SHP77 treated with DMSO at 0.1 percent for 48 hours (cell line): Measurements from ENCODE around the gene DPP6.

Experiments used
- DNase-seq: peaks from one replicate; lab custom pipeline; 2025; lab: John Stamatoyannopoulos, UW

The DPP6 gene

DNA sequence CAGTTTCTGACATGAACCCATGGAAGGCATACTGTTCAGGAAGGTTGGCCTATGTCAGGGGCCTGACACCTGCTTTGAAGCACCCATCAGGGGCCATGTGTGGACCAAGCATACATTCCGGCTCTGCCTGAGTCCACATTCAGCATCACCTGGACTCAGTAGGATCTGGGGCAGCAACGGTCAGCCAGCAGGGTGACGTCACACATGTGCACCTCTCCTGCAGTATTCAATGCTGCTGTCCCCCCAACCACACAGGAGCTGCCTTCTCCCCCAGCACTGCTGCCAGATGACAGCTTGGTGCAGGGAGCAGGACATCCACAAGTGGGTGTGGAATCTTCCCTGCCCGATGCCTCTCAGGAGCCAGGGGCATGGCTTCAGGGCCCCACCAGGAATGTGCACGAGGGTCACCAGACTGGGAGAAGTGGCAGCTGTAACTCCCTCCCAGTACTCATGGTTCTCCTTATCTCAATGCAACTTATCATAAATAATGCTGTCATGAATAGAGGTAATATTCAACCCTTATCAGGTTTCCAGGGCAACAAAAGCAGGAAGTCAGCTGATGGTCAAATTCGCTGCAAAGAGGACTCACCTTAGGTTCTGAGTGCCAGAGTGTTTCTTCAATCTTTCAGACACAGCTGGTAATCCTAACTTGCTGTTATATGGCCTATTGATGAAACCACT is 657.8 kb downstream of the DPP6 start:
- no peak for DNase-seq

DNA sequence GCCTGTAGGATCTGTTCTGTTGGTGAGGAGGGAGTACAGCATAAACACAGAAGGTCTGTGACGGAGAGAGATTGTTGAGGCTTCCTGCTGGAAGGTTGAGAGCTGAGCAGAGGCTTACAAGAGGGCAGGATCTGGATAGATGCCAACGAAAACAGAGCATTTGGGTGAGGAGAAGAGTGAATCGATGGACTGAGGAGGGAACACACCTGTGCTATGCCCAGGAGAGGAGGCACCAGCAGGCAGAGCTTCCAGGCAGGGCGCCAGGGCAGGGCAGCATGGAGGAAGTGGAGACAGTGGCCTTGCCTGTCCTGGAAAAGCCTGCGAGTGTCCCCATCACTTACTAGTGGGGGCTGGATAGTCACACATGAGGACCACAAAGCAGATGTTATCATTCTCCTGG is 667.8 kb downstream of the DPP6 start:
- no peak for DNase-seq

DNA sequence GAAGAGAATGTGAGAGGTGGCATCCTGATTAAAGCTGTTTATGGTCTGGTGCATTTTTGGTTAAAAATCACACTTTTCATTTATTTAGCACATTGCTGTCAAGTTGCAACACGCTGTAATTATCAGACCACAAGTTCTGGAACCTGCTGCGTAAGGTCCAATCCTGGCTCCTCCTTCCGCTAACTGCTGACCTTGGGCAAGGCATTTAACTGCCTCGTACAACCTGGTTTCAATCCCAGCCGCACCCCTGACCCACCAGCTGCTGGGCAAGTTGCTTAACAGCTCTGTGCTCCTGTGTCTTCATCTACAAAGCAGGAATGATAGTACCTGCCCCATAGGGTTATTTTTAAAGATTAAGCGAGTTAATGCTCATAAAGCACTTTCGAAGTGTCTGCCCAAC is 668.9 kb downstream of the DPP6 start:
- DNase-seq: no peak

DNA sequence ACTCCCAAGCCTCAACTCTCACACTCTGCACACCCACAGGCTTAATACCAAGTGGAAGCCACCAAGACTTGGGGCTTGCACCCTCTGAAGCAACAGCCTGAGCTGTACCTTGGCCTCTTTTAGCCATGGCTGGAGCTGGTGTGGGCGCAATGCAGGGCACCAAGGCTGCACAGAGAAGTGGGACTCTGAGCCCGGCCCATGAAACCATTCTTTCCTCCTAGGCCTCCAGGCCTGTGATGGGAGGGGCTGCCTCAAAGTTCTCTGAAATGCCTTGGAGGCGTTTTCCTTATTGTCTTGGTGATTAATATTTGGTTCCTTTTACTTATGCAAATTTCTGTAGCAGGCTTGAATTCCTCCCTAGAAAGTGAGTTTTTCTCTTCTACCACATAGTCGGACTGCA is 674.2 kb downstream of the DPP6 start:
- no peak for DNase-seq

DNA sequence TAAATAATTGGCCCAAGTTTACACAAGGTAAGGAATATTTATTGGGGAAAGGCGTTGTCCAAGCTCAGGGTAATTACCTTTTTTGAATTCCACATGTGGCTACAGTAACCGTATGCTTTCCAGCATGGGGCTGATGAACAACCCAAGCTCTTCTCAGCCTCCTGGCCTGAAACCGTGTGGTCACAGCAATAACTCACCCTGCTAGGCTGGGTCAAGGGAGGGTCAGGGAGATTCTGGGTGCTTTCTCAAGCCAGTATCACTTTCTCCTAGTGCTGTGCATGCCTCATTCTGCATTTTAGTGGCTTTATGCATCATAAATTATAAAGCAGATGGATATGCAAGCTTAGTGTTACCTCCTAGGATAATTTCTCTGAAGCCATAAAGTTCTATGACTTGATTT is 676.9 kb downstream of the DPP6 start:
- DNase-seq: no peak

DNA sequence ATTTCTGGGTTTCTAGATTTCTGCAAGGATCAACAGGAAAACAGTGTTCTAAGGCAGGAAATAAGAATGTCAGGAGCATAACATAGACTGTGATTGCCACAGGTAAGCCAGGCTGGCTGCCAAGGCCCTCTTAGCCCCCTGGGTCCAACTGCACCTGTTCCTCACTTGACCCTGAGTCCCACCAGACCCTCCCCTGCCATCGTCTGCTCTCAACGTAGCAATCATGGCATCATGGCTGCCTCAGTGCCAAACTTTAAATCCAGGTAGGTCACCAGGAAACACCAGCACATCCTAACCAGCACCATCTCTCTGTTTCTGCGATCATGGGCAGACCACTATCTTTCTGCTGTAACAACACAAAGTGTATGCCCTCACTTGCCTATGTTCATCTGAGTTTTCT is 683.6 kb downstream of the DPP6 start:
- no peak for DNase-seq

DNA sequence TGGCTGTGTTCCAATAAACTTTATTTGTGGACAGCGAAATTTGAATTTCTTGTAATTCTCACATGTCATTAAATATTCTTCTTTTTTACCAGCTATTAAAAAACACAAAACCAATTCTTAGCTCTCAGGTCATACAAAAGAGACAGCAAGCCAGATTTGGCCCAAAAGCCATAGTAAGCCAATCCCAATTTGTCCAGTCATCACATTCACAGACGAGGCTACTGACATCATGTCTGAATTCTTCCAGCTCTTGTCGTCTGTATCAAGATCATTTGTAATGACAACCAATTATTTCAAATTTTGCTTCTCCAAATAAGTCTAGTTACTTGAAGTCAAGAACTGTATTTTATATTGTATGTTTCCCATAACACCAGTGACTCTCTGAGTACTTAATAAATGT is 684.2 kb downstream of the DPP6 start:
- DNase-seq: no peak

DNA sequence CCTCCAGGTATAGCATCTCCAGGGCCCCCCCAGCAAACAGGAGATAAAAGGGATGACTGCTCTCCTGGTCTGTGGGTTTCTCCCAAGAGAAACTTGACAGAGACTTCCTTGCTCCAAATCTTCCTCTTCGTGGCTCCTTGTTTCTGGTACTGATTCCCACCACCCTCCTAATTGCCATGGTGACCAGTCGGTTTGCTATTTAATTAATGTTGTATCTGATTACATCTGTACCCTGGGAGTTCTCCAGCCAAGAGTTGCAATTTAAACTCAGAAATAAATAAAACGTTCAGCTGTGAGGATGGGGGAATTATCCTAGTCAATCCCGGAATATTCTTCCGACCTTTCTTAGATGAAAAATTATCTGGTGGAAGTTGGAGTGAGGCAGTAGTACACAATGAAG is 686.0 kb downstream of the DPP6 start:
- DNase-seq: no peak

DNA sequence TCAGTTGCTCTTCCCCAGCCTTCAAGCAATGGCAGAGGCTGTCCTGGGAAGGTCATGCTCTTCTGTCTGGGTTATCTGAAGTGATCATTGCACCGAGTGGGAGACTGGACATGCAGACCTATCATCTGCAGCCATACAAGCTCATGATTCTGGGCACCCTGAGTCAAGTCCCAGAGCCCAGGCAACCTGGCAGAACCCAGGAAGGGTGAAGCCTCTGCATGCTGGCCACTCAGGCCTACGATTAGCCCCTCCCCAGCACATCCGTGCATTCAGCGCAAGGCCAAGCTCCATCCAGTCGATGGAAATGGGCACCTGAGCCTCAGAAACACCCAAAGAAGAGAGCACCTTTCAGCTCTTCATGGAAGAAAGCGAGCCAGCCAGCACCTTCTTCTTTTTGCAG is 688.9 kb downstream of the DPP6 start:
- DNase-seq: no peak

DNA sequence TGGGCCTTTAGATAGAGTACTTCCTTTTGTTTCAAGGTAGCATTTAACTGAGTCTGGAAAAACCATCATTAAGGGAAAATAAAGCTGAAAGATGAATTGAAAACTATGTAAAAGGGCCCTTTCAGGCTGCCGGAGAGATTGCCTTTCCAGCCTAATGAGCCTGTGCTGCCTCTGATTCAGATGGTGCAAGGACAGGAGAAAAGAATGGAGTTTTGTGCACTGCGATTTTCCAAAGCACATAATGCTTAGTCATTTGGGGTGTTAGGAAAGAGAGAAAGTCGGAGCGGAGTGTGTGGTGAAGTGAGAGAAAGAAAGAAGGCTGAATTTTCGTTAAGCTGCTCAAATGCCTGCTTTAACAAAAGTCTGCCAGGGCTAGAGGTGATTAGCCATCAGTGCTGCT is 691.0 kb downstream of the DPP6 start:
- no peak for DNase-seq

DNA sequence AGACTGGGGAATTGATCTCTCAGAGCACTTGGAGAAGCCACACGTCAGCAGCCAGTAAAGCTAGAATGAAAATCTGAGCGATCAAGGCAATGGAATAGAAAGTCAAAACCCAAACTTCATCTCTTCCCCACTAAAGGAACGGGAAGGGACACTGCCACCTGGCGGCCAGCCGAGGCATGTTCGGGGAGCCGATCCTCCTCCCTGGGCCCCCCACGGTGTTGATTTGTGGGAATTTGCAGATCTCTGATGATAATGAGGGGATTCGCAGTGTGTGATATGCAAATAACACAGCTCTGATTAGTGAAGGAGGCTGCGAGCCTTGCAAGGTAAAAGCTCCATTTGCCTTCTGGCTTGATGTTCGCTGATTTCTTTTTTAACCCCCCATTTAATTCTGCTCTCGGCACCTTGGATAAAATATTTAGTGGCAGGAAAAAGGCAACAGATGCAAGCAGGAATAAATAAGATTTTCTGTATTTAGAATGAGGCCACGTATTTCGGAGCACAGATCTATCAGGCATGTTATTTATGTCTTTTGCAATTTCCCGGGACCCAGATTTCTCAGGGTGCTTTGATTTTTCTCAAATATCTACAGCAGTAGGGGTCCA is 692.2 kb downstream of the DPP6 start:
- no peak for DNase-seq

DNA sequence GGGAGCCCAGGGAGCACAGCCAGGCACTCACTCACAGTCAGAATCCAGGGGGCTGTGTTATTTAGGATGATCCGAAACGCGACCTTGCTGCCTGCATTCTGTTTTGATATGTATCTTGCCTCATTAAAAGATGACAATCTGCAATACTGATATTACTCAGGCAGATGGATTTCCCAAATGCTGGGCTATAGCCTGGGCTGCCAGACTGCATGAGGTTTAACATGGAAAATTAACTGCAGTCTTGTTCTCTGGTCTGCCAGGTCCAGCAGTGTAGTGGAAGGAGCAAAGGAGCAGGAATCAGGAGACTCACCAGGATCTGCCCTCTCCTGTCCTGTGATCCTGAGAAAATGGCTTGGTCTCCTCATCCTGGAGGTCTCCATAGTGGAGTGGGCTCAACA is 692.7 kb downstream of the DPP6 start:
- DNase-seq: no peak

DNA sequence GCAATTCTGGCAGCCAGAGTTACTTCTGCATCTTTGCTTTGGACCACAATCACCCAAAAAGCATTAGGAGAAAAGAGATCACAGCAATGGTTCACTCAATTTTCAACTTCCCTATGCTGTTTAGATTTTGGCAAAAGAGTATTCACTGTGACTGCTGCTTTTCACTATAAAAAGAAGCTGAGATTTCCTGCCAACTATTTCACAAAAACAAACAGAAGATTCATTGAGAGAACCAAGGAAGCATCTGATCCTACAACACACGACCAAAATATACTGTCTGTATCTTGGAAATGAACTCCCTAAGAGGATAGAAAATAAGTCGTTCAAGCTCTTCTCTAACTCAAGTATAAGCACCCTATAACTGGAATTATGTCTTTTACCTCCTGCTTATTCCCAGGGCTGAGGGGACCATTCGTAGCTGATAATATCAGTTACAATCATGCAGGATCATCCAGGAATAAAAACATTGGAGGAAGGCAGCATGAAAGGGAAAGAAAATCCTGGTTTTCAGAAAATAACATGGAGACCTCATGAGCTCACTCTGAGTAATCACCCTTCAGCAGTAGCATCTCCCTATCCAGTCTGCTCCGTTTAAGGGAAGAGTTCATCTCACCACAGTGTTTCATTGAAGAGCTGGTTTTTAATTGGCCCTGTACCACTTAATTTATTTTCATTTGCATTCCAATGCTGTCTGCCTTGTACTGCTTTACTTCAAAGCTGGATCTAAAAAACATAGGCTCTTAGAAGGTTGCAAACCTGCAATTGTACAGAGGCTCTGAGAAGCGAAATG is 694.6 kb downstream of the DPP6 start:
- no peak for DNase-seq

DNA sequence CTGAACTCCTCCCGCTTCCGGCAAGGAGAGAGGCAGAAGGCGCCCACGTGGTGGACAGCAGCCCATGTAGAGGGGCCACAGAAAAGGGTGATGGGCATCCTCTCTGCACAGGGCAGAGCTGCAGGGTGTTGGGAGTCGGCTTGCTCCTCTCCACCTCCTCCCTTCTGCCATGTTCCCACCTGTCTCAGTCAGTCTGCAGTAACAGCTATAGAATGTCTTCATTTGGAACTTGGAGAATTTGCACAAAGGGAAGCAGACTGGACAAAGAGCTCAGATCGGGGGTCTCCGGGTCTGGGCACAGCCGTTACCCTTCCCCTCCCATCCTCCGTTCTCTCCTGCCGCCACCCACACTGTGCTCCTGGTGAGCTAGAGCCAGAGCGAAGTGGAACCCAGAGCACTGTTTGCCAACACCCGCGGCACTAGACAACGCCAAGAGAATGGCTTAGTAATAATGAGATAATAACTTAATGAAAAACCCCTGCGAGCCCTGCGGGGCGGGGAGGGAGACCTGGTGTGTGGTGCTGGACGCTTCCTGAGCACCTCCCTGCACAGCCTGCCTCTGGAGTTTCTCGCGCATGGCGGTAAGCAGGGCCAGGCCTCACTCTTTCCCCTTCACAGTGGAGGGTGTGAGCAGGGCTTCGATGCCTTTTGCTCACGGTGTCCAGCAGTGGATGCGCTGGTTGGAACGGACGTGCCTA is 696.0 kb downstream of the DPP6 start:
- DNase-seq: no peak

DNA sequence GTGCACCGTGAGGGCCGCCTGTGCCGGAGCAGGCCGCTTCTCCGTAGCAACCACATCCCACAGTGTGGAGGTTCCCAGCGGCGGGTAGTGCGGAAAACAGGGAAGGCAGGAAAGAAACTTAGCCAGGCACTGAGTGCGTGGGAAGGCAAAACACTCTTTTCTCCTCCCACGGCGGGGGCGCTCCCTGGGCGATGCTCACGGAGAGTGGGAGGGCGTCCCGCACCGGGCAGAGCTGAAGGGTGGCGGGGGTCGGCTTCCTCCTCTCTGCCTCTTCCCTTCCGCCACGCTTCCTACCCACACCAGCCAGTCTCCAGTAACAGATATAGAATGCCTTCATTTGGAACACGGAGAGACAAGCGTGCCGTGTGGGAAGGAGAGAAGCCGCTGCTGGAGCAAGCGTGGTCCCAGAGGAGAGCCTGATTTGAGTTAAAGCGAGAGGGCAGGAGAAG is 698.2 kb downstream of the DPP6 start:
- DNase-seq: no peak

DNA sequence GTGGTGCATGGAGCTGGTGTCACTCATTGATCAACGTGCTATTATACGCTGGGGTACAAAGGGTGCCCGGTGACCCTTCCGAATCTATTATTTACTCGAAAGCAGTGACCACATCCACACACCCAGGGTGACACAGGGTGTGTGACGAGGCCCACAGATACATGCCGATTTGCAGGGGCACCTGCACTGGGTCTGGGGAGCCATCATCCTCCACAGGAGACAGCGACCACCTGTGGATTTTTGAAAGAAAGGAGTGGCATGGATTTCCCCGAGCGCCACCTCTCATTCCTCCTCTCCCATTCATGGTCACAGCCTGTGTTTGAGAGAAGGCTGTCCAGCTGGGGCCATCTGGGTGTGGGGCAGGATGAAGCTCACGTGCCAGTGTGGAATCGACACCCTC is 701.0 kb downstream of the DPP6 start:
- no peak for DNase-seq

DNA sequence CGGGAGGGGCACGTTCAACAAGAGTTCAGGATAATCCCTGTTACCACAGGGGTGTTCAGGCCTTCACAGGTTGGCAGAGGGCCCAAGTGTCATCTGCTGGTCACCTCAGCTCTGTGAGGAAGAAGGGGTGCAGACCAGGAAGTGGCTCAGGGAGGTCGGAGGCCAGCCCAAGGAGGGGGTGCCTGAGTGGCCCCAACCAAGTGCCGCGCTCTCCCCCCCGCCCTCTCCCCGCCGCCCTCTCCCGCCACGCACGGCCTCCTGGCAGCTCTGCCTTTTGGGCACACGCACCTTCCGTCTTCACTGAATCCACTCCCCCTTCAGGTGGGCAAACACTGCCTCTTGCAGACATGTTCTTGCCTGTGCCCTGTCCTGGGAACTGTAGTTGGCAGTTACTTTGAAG is 705.6 kb downstream of the DPP6 start:
- DNase-seq: no peak

DNA sequence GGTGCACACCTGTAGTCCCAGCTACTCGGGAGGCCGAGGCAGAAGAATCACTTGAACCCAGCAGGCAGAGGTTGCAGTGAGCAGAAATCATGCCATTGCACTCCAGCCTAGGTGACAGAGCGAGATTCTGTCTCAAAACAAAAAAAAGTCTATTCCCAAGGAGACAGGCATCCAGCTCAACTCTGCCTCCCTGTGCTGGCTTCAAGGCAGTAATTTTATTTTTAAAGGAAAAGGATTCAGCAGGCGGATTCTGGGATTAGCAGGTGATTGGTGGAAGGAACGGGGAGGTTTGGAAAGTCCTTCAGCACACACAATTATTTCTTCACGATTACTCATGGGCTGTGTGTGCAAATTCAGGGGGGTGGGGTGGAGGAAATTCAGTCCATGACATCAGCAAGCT is 707.8 kb downstream of the DPP6 start:
- no peak for DNase-seq

DNA sequence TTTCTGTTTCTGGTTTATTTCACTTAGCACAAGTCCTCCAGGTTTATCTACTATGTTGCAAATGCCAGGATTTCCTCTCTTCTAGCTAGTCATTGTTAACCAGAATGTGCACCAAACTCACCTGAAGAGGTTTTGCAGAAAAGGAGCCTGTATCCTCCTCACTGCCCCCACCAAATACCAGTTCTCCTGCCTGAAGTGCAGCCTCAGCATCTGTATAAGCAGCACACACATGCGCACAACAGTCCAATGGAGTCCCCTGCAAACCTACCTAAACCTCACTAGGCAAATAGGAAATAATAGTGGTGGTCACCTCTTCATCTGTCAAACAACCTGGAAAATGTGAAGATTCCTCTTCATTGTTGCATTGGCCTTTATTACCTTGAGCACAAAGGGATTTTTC is 712.9 kb downstream of the DPP6 start:
- no peak for DNase-seq

DNA sequence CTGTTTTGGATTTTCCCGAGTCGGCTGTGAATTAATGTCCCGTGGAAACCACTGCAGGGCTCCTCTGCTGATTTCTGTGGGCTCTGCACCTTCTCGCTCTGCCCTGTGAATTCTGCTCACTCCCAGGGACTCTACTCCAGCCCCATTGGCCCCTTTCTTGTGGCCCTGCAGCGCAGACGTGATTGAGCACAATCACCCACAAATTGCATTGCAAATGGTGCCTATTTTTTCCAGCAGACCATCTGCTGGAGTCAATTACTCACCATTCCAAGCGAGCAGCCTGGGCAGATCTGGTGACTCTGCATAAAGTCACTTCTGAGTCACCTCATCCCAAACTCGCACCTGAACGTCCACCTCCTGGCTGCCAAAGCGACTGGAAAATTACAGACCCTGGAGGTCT is 714.9 kb downstream of the DPP6 start:
- DNase-seq: no peak

DNA sequence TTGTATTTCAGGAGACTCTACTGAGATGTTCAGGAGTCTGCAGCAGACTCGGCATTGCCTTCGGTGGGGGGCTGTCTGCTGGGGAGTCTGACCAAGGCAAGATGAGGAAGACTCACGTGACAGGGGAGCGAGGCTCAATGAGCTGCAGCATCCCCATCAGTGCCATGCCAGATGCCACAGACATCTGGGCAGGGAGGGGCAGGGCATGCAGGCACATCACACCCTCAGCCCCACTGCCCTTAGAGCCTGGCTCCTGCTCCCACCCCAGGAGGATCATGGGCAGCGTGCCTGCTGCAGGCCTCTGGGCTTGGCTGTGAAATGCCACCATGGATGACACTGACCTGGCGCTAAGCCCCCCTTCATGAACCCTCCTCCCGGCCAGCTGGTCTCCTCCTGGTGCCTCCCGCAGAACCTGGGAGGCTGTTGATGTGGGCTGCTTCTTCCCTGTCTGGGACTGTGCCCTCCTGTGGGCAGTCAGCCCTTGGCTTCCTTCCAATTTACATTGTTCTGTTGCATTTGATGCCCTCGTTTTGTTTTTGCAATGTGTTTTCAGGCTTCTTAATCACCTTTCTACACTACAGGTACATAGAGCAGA is 715.7 kb downstream of the DPP6 start:
- no peak for DNase-seq

DNA sequence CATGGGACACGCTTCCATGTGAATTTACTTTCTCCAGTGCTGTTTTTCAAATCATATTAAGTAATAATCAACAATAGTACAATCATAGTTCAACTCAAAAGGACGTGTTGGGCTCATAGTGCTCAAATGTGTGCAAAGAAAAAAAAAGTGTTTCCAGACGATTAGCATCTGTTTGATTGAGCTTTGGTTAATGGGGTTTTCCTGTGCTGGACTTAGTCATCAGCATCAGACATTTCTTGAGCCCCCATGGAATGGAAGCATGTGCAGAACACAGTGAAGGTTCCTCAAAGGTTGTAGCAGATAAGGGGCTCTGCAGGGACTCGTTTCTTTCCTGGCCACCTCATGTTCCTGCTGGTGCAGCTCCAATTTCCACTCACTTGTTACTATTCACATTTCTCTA is 716.8 kb downstream of the DPP6 start:
- DNase-seq: no peak
